Testis (tissue), 2 donors: Measurements from ENCODE around the gene NUBPL.

Source experiments
- CTCF ChIP-seq, 3 experiments: fragments of 450-650 bp in 2 of 3; fragments of 200-600 bp in 1 of 3; sonication (generic) in 1 of 3; IDR thresholded peaks; one replicate each; pipeline ENCODE4 v1.5.1; 2016 to 2019; ENCODE audit warnings: antibody characterized with exemption in 3 of 3, mild to moderate bottlenecking in 2 of 3, moderate library complexity in 1 of 3
- POLR2A ChIP-seq: fragments of 450-650 bp; IDR thresholded peaks from one replicate; pipeline ENCODE4 v1.6.1; 2017; ENCODE audit warnings: antibody characterized with exemption, mild to moderate bottlenecking, moderate library complexity

DNA sequence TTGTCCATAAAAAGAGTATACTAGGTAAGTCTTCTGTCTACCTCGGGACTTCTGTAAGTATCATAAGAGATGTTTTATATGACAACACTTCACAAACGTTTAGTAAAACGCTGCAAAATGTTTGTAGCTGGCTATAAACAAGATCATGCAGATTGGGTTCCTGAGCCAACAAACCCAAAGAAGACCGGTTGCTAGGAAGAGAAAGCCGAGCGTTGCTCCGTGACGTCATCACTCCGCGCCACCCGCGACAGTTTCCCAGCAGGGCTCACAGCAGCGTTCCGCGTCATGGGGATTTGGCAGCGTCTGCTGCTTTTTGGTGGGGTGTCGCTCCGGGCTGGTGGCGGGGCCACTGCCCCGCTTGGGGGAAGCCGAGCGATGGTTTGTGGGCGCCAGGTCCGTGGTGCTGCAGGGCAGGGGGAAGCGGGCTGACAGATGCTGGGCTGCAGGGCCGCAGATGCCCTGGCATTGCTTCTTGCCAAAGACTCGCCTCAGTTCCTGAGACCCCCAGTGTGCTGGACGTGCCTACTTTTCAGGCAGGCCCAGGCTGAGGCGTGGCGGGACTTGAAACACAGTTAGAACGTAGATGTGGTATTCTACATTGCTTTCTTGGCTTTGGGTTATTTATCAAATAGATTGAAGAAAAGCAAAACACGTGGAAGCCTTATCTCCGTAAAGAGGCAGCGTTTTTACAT lies at the start of gene NUBPL:
- peak in 1 of 3 experiments; percentile 39 for TF ChIP-seq CTCF (IDR thresholded peaks at IDR 0.05)
- TF ChIP-seq POLR2A: no peak
